Kasumi-1 (cell line): Measurements from ENCODE around the gene RGS7.

Experiments used
- DNase-seq, 2 experiments: peaks; one replicate each; lab custom pipeline; 2025; lab: John Stamatoyannopoulos, UW

RGS7 gene

DNA sequence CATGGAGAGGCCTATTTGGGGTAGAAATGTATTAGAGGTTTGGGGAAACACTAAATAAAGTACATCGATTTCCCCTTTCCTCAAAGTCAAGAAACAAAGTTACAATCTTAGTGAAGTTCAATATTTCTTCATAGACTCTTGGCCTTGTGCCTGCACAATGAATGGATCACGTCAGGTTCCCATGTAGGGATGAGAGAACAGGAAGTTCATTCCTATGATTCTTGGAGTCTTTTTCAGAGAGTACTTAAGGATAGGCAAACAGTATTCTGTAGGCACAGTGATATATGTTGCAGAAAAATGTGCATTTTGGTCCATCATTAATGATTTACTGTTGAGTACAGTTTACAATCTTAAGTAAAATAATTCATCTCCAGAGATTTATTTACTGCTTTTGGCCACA is 275.5 kb downstream of the RGS7 start:
- no peak for DNase-seq

DNA sequence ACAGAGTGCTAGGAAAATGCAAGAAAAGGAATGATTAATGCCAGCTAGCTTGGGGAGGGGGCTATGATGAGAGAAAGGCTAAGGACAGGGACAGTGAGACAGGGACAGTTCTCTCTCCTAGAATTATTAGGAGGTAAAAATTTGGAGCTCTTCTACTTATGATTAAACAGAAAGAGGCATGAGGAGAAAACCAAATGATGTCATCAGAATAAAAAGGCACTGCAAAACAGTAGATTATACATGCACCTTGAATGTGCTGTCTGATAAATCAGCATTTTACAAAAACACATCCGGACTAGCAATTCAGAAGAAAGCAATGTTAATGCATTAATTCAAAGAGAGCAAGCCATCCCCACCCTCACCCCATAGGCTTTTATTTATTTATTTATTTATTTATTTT is 277.5 kb downstream of the RGS7 start:
- no peak for DNase-seq

DNA sequence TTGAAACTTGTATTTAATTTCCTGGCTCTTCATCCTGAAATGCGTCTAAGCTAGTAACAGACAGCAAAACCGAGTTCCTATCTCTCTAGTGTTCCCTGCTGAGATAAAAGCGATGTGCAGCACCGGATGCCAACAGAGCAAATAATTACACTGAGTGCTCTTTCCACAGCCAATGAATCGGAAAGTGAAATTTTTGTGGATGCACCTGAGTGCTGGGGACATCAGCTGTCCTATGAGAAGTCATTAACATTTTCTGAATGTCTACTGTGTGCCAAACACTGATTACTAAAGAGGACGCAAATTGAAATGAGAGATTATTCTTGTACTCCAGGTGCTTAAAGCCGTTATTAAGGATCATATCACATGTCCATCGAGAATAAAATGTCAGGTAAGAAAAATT is 278.0 kb downstream of the RGS7 start:
- no peak for DNase-seq

DNA sequence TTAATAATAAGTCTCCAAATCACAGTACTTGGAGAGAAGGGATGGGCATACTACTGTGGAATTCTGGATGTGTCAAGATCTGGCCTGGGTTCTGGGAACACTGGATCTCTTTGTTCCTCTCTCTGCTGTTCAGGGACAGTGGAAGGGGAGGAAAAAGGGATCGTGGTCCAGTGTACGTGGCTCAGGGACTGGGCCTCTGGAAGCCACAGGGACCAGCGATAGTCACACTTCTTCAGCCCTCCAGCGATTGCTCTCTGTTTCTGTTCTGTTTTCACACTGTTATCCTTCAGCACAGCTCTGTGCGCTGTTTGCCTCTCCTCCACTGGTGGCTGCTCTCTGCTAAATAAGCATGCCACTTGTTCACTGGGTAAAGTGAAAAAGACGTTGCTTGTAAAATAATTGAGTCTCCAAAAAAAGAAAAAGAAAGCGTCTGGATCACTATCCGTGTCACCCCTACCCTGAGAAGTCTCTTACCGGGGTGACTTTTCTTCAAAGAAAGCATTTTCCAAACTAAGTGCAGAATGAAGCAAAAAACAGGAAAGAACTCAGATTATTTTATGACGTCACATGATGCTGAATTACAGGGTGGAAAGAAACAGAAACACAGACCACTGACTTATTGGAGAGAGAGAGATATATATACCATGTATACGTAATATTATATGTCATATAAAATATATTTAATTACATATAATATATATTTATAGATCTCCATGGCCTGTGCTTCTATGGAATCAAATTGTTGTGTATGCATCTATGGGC is 279.4 kb downstream of the RGS7 start:
- no peak for DNase-seq

DNA sequence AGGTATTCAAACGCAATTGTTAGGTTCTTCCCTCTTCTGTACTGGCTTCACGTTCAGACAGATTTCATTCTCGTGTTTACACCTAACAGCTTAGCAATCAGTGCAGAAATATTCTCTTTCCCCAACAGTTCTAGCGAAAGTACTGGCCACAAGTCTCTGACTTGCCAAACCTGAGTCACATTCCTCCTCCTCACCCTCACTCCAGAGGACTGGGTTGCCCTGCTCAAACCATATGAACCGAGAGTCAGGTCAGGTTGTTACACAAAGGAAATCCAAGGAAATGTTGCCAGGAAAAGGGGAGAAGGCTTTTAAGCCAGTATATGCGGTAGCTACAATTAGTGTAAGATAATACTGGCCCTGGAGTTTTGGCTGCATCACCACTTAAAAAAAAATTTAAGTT is 282.5 kb downstream of the RGS7 start:
- DNase-seq = no peak

DNA sequence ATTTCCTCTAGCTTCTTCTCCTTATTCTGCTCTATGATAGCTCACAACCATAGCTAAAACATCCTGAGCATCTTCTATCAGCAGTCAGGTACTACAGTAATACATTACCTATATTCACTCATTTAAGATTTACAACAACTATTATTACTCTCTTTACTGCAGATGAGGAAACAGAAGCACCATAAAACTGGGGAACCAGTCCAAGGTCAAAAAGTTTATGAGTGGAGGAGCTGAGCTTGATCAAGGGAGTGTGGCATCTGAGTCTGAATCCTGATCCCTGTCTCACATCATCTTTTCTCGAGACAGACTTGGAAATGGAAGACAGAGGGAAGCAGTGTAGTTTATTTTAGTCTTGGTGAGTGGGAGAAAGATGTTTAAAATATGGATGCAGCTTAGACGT is 288.6 kb downstream of the RGS7 start:
- no peak for DNase-seq

DNA sequence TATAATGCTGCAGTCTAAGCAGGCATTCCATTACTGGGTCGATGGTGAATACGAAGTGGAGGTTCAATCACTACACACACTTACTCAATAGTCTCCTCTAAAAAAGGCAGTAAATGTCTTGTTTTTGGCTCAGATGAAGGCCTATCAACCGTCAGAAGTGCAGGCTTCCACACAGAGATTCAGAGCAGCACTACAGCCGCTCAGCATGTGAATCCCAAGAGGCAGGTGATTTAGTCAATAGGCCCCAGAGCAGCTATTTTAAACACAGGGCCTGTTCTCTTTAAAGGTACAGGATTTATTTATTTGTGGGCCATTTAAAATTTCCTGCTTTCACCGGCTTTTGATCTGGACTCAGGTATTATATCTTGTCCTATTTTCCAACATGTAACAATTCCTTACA is 293.7 kb downstream of the RGS7 start:
- DNase-seq = no peak

DNA sequence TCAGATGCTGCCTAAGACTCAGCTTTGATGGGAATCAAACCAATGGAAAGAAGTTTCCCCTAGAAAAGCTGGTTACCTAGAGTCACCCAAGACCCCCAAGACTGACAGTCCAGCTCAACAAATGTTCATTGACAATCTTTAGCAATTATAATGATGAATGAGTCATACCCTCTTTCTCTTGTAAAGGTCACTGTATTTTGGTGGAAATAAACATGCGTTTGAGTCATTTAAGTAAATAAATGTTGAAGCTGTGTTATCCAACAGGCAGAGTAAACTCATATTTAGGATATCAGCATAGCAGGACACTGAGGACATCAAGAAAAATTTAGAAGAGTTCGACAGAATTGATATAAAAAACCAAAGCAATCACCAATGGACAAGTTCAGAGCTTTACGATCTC is 295.9 kb downstream of the RGS7 start:
- DNase-seq = no peak

DNA sequence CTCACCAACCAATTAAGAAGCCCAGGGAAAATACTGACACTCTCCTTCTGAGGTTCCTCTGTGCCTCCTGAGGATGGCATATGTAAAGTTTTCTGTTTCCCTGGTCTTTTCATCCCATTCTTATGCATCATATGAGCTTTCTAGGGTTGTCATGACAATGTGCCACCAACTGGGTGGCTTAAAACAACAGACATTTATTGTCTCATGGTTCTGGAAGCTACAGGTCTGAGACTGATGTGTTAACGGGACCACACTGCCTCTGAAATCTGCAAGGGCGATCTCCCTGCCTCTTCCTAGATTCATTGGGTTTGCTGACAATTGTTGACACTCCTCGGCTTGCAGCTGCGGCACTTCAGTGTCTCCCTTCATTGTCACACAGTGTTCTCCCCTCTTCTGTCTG is 308.4 kb downstream of the RGS7 start:
- DNase-seq = no peak

DNA sequence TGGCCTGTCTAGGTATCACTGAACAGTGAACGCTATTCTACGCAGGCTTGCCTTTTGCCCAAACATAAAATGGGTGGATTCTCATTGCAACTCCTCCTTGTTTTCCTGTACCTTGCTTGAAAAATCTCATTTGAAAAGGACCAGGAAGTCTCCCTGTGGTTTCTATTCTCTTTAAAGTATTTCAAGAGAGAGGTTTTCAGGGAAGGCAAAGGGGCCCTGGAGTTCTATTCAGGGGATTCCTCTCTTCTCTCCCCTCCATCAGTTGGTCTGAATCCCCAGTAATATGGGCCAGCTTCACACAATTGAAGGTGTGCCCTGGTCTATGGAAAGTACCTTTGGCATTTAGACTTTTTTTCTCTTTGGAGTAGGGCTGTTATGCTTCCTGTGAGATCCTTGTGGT is 311.3 kb downstream of the RGS7 start:
- DNase-seq = no peak

DNA sequence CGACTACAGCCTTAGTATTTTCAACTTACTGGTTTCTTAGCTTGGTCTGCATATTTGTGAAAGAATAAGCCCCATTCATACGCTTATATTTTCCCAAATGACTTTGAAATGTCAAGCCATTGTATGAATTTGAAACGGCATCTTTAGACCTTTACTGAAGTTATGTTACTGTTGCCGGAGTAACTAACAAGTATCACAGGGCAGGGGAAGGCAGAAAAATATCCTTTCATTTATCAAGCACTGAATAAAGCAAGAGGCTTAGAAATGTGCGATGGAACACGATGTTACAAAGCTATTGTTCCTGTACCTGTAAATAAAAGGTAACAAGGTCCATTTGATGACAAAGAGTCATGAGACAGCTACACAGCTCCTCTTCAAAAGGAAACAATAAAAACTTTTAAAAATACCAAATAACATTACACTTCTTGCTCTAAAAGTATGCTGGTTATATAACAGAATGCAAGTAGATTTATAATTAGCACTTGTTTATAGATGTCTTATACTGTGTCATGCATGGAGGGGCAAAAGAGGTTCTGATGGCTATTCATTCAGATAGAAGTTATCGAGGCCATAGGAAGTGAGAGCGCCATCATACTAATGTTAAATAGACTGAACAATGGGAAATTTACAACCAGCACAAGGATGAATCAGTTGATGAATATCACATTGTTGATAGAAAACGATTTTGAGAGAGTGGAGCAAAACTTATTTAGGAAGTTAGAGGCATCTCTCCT is 322.6 kb downstream of the RGS7 start:
- DNase-seq = no peak

DNA sequence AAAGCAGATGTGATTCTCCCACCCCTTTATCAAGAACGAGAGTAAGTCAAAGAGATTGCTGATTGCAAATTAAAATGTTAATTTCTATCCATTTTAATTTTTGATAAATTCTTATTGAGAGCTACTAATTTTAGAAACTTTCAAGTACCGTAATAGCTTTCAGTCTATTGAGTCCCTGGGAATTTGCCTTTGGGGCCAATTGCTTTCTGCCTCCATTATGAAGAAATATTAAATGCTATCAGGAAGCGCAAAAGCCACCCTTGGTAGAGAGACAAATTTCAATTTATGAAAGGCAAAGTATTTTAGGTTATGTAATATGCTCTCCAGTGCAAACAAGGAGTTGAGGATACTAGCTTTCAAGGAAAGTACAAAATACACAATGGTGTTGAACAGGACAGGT is 332.2 kb downstream of the RGS7 start:
- DNase-seq = no peak

DNA sequence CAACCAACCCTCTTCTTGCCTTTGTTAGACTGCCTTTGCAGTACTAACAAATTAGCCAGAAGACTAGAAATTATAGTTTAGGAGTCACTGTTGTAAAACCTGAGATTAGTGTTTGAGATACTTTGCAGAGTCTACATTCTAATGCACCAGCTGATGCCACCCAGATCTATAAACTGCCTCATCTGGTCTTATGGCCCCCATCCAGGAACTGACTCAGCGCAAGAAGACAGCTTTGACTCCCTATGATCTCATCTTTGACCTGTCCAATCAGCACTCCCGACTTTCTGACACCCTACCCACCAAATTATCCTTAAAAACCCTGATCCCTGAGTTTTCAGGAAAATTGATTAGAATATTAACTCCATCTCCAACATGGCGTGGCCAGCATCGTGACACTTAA is 334.6 kb downstream of the RGS7 start:
- no peak for DNase-seq

DNA sequence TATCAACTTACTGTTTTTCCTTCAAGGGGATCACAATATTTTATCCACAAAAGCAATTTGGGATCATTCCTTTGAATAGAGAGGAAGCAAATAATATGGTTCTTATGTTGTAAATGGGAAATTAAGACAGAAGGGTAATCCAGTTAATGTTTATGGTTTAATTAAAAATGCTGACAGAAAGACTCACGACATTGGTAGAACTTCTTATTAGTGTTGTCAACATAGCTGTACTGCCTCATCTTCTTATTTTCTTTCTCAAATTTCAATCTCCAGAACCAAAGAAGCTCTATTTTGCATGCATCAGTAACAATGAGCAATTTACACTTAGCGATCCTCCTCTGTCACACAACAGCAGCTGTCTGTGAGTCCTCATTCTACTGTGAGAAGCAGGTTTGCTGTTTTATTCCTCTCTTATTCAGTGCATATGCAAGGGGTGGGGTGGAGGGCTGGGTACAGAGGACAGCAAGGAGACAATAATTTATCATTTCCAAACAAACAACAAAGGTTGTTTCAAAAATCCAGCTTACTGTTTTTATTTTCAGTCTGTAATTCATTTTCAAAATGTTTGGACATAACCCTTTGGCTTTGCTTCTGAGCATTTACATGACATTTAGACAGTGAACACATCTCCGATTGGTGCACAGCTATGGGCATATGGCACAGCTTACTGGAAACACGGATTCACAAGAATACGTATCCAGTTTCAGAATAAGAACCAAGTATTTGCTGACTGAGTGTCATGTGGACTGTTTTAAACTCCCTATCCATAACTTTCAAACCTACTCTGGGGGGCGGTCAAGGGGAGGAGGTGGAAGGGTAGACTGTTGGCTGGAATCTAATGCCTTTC is 335.9 kb downstream of the RGS7 start:
- DNase-seq = no peak

DNA sequence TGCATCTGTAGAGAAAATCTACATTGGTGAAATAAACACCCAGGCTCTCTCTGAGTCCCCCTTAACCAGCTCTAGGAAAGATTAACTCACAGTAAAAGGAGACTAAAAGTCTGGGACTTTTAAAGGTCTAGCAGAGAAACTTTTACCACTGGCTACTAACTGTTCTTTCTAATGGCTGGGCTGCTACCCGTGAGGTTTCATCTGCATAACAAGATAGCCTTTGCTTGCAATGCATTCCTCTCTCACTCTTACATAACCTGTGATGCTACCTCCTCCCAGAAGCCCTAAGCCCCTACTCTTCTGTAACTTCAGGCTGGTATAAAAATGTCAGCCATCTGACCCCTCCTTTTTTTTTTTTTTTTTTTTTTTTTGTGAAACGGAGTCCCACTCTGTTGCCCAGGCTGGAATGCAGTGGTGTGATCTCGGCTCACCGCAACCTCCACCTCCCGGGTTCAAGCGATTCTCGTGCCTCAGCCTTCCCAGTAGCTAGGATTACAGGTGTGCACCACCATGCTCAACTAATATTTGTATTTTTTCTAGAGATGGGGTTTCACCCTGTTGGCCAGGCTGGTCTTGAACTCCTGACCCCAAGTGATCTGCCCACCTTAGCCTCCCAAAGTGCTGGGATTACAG is 344.2 kb downstream of the RGS7 start:
- no peak for DNase-seq

DNA sequence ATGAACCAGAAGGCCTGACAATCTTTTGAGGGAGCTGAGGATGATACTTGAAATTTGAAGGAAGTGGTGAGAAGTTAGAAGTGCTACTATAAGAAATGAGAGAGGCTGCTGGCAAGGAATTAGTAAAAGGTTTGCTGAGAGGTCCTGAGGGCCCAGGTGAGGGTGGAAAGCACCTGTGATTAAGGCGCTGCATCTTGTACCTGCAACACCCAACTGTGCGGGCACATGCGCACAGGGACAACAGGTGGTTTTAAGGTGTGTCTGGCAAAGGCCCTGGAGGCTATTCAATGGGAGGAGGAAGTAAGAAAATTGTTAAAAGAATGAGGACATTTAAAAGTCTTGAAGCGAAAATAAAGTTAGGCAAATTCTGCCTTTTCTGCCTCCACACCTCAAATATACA is 349.3 kb downstream of the RGS7 start:
- no peak for DNase-seq

DNA sequence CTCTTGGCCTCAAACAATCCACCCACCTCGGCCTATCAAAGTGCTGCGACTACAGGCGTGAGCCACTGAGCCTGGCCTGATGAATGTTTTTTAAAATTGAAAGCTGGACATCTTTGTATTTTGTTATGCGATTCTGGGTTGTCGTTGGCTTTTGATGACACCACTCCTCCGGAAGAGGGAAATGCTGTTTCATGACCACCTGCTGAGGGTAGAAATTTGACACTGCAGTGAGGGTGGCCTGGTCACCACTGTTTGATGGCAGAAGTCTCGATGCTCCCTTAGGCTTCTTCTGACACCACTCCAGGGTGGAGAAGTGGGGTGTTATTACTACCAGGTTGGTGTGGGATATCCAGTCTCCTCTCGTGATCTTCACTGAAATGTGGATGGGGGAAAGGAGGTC is 357.2 kb downstream of the RGS7 start:
- DNase-seq = no peak

DNA sequence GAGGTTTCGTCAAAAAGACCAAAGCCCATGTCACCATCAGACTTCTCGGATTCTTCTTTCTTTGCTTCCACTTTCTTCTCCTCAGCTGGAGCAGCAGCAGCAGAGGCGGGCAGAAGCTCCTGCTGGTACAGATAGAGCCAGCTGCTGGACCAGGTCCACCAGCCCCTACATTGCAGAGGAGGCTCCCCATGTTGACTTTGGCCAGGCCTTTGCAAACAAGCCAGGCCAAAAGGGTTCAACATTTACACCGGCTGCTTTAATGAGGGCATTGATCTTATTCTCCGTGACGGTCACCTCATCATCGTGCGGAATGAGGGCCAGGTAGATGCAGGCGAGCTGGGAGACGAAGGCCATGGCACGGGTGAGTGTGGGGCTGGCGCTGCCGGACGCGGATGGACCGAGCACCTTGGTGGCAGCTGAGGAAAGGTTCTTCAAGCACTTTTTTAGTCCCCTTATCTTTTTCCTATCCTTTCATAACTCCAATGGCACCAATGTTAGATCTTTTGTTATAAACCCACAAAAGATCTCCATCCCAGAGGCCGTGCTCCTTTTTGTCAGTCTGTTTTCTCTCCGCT is 358.5 kb downstream of the RGS7 start:
- no peak for DNase-seq

DNA sequence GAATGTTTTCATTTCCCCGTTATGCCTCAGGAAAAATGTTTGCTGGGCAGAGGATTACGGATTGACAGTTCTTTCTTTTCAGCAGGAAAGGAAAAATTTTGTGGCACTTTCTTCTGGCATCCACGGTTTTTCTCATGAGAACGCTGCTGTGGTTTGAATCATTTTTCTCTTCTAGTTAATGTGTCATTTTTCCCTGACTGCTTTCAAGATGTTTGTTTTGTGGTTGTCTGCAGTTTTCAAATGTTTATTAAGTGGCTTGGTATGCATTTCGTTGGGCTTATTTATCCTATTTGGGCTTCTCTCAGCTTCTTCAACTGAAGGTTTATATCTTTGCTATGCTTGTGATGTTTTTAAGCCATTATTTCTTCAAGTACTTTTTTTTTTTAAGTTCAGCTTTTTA is 359.0 kb downstream of the RGS7 start:
- no peak for DNase-seq

DNA sequence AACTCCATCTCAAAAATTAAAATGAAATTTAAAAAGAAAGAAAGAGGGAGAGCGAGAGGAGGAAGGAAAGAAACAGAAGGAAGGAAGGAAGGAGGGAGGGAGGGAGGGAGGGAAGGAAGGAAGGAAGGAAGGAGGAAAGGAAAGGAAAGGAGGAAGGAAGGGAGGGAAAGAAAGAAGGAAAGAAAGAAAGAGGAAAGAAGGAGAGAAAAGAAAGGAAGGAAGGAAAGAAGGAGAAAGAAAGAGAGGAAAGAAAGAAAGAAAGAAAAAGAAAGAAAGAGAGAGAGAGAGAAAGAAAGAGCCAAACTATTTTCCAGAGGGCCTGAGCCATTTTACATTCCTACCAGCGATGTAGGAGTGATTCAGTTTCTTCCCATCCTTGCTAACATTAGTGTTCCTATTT is 364.0 kb downstream of the RGS7 start:
- DNase-seq = no peak

DNA sequence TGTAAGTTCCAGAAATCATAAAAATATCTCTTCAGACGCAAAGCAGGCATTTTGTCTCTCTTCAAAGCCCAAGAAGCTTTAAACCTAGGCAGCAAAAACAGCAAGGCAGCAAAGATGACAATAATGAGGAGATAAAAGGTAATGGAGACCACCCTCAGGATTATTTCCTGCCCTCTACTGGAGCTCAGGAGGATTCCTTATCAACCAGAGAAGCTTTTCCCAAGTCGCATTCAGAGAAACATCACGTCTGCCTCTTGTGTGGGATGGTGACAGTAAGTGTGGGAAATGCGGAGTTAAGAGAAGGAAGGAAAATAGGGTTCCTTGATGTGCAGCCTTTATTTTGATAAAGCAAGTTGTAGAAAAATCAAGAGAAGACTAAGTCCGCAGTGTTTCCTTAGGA is 365.8 kb downstream of the RGS7 start:
- DNase-seq = no peak

DNA sequence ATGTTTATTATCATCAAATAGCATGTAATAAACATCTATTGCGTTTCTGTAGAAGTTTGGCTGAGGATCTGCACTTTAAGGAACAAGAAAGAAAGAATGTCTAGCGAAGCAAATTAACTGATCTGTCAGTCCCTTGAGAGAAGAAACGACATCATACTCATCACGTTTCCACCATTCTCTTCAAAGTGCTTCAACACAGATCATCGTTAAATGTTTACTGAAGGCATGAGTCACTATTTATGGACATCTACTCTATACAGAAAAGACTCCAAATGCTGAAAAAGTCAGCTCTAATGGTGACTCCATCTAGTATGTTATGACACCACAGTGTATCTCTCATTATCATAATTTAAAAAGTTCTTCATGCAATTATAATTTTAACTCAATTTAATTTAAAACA is 369.1 kb downstream of the RGS7 start:
- no peak for DNase-seq
